Fibroblast of lung (primary cell): Measurements from ENCODE around the gene NFKBIE.
A peak's percentile ranks its signal among the peaks of the same experiment; 100 is the strongest.

ENCODE experiments used
- CTCF ChIP-seq, 2 donors: IDR thresholded peaks in 1 of 2; conservative IDR thresholded peaks in 1 of 2; 1 replicate in 1 of 2; 2 replicates in 1 of 2; pipeline ENCODE4 v1.5.1; 2011 to 2012; ENCODE audit warnings: low read length in 2 of 2, control low read depth in 1 of 2, inconsistent platforms in 1 of 2, low read depth in 1 of 2, mild to moderate bottlenecking in 1 of 2
- EZH2 ChIP-seq: IDR thresholded peaks from 2 replicates; pipeline ENCODE4 v1.5.1; 2012; ENCODE audit warnings: low read length, control low read depth, mild to moderate bottlenecking; ENCODE audit errors: missing control alignments

- TF ChIP-seq CTCF (conservative IDR thresholded peaks at IDR 0.05 in 1 of 2, IDR thresholded peaks at IDR 0.05 in 1 of 2; ENCODE audit: low read depth in 1 of 2, low read length in 2 of 2) = no peak
- TF ChIP-seq EZH2 = peak; percentile 93
Measured at GRCh38 chr6:44271406-44271723, 6.0 kb upstream of the NFKBIE start.
